Activated T-cell treated with anti-CD3 and anti-CD28 coated beads for 48 hours (primary cell): ENCODE results near the gene POLR3K.
"Not testable (repeated sequence)": the region's sequence is repeated elsewhere in the genome, so short reads cannot be mapped to it uniquely, and the experiment has no call there.

Source experiments
- DNase-seq: peaks from one replicate; pipeline ENCODE4 v3.0.0-alpha.2; 2020; ENCODE audit warnings: low read depth

The POLR3K gene

GRCh38 chr16:42691-43090, 10.7 kb downstream of the POLR3K start:
- DNase-seq, result no peak

DNA sequence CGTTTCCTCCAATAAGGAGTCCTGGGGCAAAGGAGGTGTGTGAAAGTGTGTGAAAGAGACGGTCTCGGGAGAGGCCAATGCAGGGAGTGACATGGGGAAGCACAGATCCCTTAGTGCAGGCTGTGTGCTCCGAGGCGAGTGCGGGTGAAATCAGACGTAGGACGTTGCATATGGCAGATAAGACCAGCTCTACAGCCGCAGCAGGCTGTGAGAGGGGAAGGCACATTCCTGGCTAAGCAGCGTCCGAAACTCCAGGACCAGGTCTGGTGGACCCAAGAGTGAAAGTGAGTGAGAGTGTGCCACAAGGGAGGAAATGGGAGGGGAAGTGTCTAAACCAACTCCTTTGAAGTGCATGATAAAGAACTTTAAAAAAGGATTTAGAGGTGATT, 11.3 kb downstream of the POLR3K start:
- DNase-seq, result no peak

GRCh38 chr16:41439-42068, 11.9 kb downstream of the POLR3K start:
- DNase-seq, result no peak

- peak; percentile 41 for DNase-seq
These were observed 14.2 kb downstream of the POLR3K start for GRCh38 chr16:38941-39892.

GRCh38 chr16:38206-38605, 15.2 kb downstream of the POLR3K start:
- not testable (repeated sequence) for DNase-seq

GRCh38 chr16:37511-37910, 15.9 kb downstream of the POLR3K start:
- DNase-seq, result no peak

- no peak for DNase-seq
These were observed 16.9 kb downstream of the POLR3K start for GRCh38 chr16:36336-36984.

DNA sequence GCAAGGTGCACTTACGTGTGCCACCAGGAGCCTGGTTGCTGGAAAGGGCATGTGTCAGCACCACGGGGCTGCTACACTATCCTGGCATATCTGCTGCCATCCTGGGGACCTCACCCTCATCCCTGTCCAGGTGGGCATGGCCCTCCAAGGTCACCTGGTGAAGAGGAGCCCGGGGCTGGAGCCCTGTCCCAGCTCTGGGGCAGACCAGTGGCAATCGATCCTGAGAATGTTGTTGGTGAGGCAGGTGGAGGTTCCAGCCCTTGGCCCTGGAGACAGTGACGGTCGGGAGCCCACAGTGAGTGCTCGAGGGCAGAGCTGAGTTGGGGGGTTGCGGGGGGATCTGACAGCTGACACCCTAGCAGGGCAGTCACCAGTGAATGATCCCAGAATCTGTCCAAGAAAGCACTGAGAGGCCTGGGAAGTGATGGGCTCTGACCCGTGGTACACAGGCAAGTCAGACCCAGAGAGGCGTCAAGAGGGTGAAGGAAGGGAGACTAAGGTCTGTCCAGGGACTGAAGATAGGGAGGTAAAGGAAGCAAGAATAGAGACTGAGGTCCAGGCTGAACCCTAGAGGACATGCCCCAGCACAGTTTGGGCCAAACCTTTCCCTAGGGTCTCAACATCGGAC, 17.6 kb downstream of the POLR3K start:
- DNase-seq, result no peak

DNA sequence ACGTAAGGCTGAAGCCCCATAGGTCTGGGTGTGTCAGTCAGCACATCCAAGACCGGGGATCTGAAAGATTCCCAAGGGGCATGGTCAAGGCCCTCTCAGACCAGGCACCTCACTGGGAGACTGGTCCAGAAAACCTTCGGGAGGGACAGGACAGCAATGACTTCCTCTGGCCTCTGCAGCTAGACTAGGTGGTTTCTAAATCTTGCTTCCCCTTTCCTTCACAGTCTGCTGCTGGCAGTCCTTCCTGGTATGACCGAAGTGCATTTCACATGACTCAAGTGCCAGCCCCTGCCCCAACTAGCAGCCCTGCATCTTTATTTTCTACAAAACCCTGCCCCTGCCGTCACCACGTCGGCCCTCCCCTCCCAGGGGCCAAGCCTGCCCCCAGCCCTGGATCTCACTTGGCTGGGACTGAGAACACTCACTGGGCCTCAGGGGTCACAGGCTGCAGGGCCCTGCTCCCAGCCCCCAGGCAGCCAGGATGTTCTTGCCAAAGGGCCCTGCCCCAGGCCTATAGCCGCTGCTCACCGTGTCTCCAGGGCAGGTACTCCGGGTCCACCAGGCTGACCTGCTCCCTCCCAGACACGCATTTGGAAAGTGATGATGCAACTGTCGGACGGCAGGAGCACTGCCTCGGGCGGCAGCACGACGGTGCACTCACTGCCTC, 18.3 kb downstream of the POLR3K start:
- no peak for DNase-seq

DNA sequence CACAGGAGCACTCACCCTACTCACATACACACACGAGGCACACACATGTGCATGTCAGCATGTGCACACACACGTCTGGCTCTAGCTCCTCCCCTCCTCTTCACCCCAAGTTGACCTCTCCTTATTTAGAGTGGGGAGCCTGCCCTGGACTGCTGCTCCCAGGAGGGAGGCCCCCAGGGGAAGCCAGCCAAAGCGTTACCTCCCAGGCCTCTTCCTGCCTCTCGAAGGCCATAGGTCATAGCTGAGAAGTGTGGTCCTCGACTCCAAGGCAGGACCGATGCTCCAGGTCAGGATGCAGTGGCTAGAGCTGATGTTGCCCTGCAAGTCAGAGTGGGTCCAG, 18.8 kb downstream of the POLR3K start:
- DNase-seq, result no peak

- no peak for DNase-seq
These were observed 19.3 kb downstream of the POLR3K start for GRCh38 chr16:33877-34647.

DNA sequence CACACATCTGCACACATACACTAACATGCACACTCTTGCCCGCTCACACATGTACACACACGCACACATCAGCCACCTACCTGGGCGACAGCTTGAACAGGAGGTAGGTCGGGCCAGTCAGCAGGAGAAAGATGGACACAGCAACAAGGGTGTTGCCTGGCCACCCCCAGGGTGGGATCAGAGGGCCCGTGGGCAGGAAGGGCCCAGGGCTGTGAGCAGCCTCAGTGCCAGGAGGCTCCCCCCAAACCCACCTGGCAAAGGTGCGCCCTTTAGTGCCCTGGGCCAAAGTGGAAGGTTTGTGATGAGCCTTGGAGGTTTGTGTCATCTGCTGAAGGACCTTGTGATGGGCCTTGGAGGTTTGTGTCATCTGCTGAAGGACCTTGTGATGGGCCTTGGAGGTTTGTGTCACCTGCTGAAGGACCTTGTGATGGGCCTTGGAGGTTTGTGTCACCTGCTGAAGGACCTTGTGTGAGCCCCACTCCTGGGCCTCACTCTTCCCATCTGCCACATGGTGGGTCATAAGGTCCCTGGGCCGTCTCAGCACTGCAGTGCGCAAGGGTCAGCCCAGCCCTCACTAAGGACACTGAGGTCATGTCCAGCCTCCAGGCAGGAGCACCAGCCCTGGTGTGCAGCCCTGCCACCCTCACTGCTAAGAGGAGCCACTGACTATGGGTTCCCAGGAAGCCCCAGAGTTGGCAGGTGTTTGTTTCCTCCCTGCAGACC, 20.1 kb downstream of the POLR3K start:
- not testable (repeated sequence) for DNase-seq

DNA sequence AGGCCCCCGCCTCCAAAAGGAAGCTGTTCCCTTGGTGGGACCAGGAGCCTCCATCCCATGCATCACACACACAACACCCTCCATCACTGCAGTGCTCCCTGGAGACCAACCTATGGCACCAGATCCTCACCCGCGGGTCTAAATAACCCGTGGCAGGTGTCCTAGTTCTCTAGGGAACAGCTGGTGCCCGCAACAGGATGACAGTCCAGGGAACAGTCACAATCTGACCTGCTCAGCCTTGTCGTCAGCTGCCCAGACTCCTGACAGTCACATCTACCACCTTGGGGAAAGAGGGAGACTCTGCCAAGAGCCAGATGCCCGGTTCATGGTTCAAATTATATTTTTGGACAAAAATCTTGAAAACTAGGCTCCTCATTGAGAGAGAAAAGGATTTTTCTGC, 22.8 kb downstream of the POLR3K start:
- DNase-seq, result not testable (repeated sequence)

DNA sequence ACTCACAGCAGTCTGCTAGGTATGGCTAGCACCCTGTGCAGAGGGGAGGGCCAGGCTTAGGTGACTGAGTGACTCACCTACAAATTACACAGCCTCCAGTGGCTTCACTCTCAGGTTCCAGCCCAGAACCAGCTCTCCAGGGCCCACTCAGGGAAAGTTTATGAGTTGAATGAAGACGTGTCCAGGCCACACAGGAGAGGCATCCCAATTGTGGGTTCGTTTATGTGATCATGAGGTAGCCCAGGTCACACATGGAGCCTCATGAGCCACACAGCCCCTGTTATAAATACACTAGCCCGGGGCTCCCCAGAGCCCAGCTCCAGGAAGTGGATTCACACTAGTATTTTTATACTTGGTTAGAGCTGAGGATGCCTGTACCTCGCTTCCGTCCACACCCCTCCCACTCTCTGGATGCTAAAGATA, 27.5 kb downstream of the POLR3K start:
- not testable (repeated sequence) for DNase-seq

DNA sequence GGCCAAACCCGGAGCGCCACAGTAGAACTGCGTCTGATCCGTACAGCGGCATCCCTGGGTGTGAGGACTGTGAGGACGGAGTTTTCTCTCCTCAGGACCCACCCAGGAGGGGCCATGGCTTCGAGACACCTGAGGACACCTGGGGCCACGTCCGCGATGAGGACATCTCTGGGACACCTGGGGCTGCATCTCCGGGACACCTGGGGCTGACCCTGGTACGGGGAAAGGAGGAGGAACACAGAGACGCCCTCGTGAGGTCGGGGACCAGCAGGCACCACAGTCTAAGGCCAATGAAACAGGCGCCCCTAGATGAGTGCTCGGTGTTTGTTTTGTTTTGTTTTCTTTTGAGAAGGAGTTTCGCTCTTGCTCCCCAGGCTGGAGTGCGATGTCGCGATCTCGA, 29.3 kb downstream of the POLR3K start:
- not testable (repeated sequence) for DNase-seq

DNA sequence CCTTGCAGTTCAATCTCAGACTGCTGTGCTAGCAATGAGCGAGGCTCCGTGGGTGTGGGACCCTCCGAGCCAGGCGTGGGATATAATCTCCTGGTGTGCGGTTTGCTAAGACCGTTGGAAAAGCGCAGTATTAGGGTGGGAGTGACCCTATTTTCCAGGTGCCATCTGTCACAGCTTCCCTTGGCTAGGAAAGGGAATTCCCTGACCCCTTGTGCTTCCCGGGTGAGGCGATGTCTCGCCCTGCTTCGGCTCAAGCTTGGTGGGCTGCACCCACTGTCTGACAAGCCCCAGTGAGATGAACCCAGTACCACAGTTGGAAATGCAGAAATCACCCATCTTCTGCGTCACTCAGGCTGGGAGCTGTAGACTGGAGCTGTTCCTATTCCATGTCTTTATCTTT, 32.5 kb downstream of the POLR3K start:
- DNase-seq, result not testable (repeated sequence)

DNA sequence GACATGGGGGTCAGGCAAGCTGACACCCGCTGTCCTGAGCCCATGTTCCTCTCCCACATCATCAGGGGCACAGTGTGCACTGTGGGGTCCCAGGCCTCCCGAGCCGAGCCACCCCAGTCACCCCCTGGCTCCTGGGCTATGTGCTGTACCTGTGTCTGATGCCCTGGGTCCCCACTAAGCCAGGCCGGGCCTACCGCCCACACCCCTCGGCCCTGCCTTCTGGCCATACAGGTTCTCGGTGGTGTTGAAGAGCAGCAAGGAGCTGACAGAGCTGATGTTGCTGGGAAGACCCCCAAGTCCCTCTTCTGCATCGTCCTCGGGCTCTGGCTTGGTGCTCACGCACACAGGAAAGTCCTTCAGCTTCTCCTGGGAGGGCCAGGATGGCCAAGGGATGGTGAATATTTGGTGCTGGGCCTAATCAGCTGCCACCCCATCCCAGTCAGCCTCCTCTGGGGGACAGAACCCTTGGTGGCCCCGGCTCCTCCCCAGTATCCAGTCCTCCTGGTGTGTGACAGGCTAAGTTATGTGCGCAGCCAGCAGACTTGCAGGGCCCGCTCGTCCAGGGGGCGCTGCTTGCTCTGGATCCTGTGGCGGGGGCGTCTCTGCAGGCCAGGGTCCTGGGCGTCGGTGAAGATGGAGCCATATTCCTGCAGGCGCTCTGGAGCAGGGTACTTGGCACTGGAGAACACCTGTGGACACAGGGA, 36.2 kb downstream of the POLR3K start:
- not testable (repeated sequence) for DNase-seq

DNA sequence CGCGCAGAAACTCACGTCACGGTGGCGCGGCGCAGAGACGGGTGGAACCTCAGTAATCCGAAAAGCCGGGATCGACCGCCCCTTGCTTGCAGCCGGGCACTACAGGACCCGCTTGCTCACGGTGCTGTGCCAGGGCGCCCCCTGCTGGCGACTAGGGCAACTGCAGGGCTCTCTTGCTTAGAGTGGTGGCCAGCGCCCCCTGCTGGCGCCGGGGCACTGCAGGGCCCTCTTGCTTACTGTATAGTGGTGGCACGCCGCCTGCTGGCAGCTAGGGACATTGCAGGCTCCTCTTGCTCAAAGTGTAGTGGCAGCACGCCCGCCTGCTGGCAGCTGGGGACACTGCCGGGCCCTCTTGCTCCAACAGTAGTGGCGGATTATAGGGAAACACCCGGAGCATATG, 42.6 kb downstream of the POLR3K start:
- peak; percentile 87 for DNase-seq

- peak; percentile 13 for DNase-seq
These were observed 43.3 kb downstream of the POLR3K start for GRCh38 chr16:9903-10665.
